HepG2 (cell line): ENCODE data around the gene PIGO.

Experiments
- EZH2 ChIP-seq: conservative IDR thresholded peaks from 2 replicates; pipeline ENCODE4 v1.6.1; 2012; ENCODE audit warnings: mild to moderate bottlenecking, low read depth, low read length, moderate library complexity
- FOXK2 ChIP-seq: fragments of 450-650 bp; IDR thresholded peaks from 2 replicates; pipeline ENCODE4 v1.6.1; 2016
- GATAD2A ChIP-seq: IDR thresholded peaks from 2 replicates; pipeline ENCODE4 v1.6.1; 2016
- MXI1 ChIP-seq: IDR thresholded peaks from 3 replicates; pipeline ENCODE4 v1.6.1; 2012; ENCODE audit warnings: low read depth, low read length, inconsistent platforms, borderline replicate concordance
- NCOA1 ChIP-seq: sonication (generic); formaldehyde crosslinking; IDR thresholded peaks from 2 replicates; pipeline ENCODE4 v1.9.0; 2021; ENCODE audit warnings: missing genetic modification reagents
- POLR2A ChIP-seq, 2 experiments: IDR thresholded peaks; 2 replicates each; pipeline ENCODE4 v1.6.1; 2011; ENCODE audit warnings: low read depth in 2 of 2, low read length in 2 of 2, mild to moderate bottlenecking in 1 of 2, moderate library complexity in 1 of 2; ENCODE audit not compliant: insufficient read depth in 1 of 2
- POLR2AphosphoS5 ChIP-seq: IDR thresholded peaks from 2 replicates; pipeline ENCODE4 v1.6.1; 2012; ENCODE audit warnings: low read depth, low read length
- ZNF24 ChIP-seq: fragments of 450-650 bp; IDR thresholded peaks from 2 replicates; pipeline ENCODE4 v1.6.1; 2017; ENCODE audit warnings: antibody characterized with exemption, mild to moderate bottlenecking
- ZNF335 ChIP-seq: sonication (generic); formaldehyde crosslinking; IDR thresholded peaks from 2 replicates; pipeline ENCODE4 v1.4.0; 2020; ENCODE audit warnings: missing genetic modification reagents
- TF ChIP-seq, protein P1 (sequence below): sonication (generic); formaldehyde crosslinking; IDR thresholded peaks from 2 replicates; pipeline ENCODE4 v1.5.0; 2020; ENCODE audit warnings: mild to moderate bottlenecking, missing genetic modification reagents, moderate library complexity
- TF ChIP-seq, protein P2 (sequence below): sonication (generic); formaldehyde crosslinking; IDR thresholded peaks from 2 replicates; pipeline ENCODE4 v1.8.1; 2023; ENCODE audit warnings: mild to moderate bottlenecking, missing genetic modification reagents
- TF ChIP-seq, protein P3 (sequence below): sonication (generic); formaldehyde crosslinking; IDR thresholded peaks from 2 replicates; pipeline ENCODE4 v1.4.0; 2020; ENCODE audit warnings: missing genetic modification reagents, borderline replicate concordance
- TF ChIP-seq, protein P4 (sequence below): sonication (generic); formaldehyde crosslinking; IDR thresholded peaks from 2 replicates; pipeline ENCODE4 v1.5.0; 2020; ENCODE audit warnings: missing genetic modification reagents

DNA sequence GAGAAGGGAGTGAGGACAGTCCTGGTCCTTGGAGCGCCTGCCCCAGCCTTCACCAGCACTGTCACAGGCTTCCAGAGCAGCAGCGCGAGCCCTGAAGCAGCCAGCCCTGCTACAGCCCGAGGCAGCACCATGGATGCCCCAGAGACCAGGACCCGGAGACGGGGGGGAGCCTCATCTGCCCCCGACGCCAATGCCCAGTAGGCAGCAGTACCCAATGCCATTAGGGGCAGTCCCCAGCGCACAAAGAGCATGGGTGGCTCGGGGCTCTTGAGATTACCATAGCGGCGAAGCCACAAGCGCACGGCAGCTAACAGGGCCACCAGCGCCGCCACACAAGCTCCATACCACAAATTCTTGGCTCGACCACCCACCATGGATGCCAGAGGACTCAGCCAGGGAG lies 4.9 kb downstream of the PIGO start:
- TF ChIP-seq ZNF335 (CRISPR knock-in tag) (no peak), MXI1 (no peak), EZH2 (no peak), POLR2A (IDR thresholded peaks at IDR 0.05; ENCODE audit: insufficient read depth in 1 of 2, low read depth in 2 of 2, low read length in 2 of 2) (no peak), POLR2AphosphoS5 (no peak), FOXK2 (no peak), GATAD2A (CRISPR knock-in tag) (no peak), NCOA1 (CRISPR knock-in tag) (no peak), ZNF24 (no peak)
- TF ChIP-seq, protein P1, sequence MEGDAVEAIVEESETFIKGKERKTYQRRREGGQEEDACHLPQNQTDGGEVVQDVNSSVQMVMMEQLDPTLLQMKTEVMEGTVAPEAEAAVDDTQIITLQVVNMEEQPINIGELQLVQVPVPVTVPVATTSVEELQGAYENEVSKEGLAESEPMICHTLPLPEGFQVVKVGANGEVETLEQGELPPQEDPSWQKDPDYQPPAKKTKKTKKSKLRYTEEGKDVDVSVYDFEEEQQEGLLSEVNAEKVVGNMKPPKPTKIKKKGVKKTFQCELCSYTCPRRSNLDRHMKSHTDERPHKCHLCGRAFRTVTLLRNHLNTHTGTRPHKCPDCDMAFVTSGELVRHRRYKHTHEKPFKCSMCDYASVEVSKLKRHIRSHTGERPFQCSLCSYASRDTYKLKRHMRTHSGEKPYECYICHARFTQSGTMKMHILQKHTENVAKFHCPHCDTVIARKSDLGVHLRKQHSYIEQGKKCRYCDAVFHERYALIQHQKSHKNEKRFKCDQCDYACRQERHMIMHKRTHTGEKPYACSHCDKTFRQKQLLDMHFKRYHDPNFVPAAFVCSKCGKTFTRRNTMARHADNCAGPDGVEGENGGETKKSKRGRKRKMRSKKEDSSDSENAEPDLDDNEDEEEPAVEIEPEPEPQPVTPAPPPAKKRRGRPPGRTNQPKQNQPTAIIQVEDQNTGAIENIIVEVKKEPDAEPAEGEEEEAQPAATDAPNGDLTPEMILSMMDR = no peak
- TF ChIP-seq, protein P2, sequence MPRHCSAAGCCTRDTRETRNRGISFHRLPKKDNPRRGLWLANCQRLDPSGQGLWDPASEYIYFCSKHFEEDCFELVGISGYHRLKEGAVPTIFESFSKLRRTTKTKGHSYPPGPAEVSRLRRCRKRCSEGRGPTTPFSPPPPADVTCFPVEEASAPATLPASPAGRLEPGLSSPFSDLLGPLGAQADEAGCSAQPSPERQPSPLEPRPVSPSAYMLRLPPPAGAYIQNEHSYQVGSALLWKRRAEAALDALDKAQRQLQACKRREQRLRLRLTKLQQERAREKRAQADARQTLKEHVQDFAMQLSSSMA (CRISPR knock-in tag) = no peak
- TF ChIP-seq, protein P3, sequence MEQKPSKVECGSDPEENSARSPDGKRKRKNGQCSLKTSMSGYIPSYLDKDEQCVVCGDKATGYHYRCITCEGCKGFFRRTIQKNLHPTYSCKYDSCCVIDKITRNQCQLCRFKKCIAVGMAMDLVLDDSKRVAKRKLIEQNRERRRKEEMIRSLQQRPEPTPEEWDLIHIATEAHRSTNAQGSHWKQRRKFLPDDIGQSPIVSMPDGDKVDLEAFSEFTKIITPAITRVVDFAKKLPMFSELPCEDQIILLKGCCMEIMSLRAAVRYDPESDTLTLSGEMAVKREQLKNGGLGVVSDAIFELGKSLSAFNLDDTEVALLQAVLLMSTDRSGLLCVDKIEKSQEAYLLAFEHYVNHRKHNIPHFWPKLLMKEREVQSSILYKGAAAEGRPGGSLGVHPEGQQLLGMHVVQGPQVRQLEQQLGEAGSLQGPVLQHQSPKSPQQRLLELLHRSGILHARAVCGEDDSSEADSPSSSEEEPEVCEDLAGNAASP (CRISPR knock-in tag) = no peak
- TF ChIP-seq, protein P4, sequence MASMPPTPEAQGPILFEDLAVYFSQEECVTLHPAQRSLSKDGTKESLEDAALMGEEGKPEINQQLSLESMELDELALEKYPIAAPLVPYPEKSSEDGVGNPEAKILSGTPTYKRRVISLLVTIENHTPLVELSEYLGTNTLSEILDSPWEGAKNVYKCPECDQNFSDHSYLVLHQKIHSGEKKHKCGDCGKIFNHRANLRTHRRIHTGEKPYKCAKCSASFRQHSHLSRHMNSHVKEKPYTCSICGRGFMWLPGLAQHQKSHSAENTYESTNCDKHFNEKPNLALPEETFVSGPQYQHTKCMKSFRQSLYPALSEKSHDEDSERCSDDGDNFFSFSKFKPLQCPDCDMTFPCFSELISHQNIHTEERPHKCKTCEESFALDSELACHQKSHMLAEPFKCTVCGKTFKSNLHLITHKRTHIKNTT (CRISPR knock-in tag) = no peak
